ENCODE data around the gene SNRPB.
A peak's percentile ranks its signal among the peaks of the same experiment; 100 is the strongest.

SNRPB gene

GRCh38 chr20:2451939-2452732 is 18.5 kb downstream of the SNRPB start:
- DNase-seq (ENCODE audit: low read depth) = peak; percentile 80
- no peak overlapping the region for H3K4me3 ChIP-seq (ENCODE audit: control insufficient read depth, low read depth, low read length)
- TF ChIP-seq, protein P1, sequence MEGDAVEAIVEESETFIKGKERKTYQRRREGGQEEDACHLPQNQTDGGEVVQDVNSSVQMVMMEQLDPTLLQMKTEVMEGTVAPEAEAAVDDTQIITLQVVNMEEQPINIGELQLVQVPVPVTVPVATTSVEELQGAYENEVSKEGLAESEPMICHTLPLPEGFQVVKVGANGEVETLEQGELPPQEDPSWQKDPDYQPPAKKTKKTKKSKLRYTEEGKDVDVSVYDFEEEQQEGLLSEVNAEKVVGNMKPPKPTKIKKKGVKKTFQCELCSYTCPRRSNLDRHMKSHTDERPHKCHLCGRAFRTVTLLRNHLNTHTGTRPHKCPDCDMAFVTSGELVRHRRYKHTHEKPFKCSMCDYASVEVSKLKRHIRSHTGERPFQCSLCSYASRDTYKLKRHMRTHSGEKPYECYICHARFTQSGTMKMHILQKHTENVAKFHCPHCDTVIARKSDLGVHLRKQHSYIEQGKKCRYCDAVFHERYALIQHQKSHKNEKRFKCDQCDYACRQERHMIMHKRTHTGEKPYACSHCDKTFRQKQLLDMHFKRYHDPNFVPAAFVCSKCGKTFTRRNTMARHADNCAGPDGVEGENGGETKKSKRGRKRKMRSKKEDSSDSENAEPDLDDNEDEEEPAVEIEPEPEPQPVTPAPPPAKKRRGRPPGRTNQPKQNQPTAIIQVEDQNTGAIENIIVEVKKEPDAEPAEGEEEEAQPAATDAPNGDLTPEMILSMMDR (conservative IDR thresholded peaks at IDR 0.05; ENCODE audit: control insufficient read depth, insufficient read depth, low read depth, low read length) = peak; percentile 99

- TF ChIP-seq, protein P1 (conservative IDR thresholded peaks at IDR 0.05; ENCODE audit: control insufficient read depth, insufficient read depth, low read depth, low read length) = no peak
These were observed 19.2 kb downstream of the SNRPB start for GRCh38 chr20:2451422-2451821.

GRCh38 chr20:2449386-2449785 is 21.2 kb downstream of the SNRPB start:
- TF ChIP-seq, protein P1 (conservative IDR thresholded peaks at IDR 0.05; ENCODE audit: control insufficient read depth, insufficient read depth, low read depth, low read length) = no peak
- H3K4me3 ChIP-seq (ENCODE audit: control insufficient read depth, low read depth, low read length) = no peak overlapping the region
- DNase-seq (ENCODE audit: low read depth) = no peak

More at GRCh38 chr20:2451422-2451821, 19.2 kb downstream of the SNRPB start:
- no peak for DNase-seq (ENCODE audit: low read depth)
- H3K4me3 ChIP-seq (ENCODE audit: control insufficient read depth, low read depth, low read length) = no peak overlapping the region

- DNase-seq (ENCODE audit: low read depth) = no peak
- TF ChIP-seq, protein P1 (conservative IDR thresholded peaks at IDR 0.05; ENCODE audit: control insufficient read depth, insufficient read depth, low read depth, low read length) = no peak
- H3K4me3 ChIP-seq (ENCODE audit: control insufficient read depth, low read depth, low read length) = no peak overlapping the region
These were observed 23.7 kb downstream of the SNRPB start for GRCh38 chr20:2446845-2447244.

DNA sequence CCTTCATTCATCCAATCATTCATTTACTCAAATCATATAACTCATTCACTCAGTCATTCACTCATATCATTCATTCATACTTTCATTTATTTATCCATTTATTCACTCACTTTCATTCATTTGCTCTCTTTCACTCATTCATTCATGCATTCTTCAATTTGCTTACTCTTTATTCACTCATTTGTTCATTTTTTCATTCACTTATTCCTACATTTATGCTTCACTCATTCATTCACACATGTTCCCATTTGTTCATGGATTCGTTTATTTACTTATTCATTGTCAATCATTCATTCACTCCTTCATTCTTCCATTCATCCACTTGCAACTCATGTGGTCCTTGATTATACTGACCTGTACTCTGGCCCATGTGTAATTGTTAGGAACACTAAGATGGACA is 39.4 kb downstream of the SNRPB start:
- no peak overlapping the region for H3K4me3 ChIP-seq (ENCODE audit: control insufficient read depth, low read depth, low read length)
- DNase-seq (ENCODE audit: low read depth) = no peak
- TF ChIP-seq, protein P1 (conservative IDR thresholded peaks at IDR 0.05; ENCODE audit: control insufficient read depth, insufficient read depth, low read depth, low read length) = no peak

- DNase-seq (ENCODE audit: low read depth) = no peak
- TF ChIP-seq, protein P1 (conservative IDR thresholded peaks at IDR 0.05; ENCODE audit: control insufficient read depth, insufficient read depth, low read depth, low read length) = no peak
- no peak overlapping the region for H3K4me3 ChIP-seq (ENCODE audit: control insufficient read depth, low read depth, low read length)
These were observed 40.1 kb downstream of the SNRPB start for GRCh38 chr20:2430538-2430937.

Data from fibroblast of mammary gland (primary cell).